GM21529 (cell line): ENCODE results near the gene EPHB2.
"Not testable (repeated sequence)": the region's sequence is repeated elsewhere in the genome, so short reads cannot be mapped to it uniquely, and the experiment has no call there.

ENCODE experiments used
- ATAC-seq: cut with Tn5 transposase; IDR thresholded peaks from one replicate; pipeline ENCODE4 v1.9.1; 2021; ENCODE audit not compliant: unreplicated experiment

Gene EPHB2

GRCh38 chr1:22710701-22711049 lies at the start of gene EPHB2:
Gene EPHB2 (plus strand): TSS chr1:22710839. CDS start chr1:22710983, 144 bp downstream.
- no peak for ATAC-seq

DNA sequence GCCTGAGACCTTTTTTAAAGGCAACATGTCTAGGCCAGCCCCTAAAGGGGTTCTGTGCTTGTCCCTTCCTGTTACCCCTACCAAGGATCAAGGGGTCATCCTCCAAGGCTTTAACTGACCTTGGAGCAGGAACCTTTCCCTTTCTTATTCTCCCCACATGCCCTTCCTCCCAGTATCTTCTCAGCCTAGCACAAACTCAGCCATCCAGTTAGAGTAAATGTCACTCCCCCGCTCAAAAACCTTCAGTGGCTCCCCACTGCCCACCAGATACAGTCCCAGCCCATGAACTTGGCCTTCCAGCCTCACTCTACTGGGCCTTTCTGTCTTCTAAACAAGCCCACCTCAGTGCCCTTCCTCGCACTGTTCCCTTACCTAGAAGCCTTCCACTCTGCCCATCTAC lies 48.8 kb upstream of the EPHB2 start:
- ATAC-seq = no peak

DNA sequence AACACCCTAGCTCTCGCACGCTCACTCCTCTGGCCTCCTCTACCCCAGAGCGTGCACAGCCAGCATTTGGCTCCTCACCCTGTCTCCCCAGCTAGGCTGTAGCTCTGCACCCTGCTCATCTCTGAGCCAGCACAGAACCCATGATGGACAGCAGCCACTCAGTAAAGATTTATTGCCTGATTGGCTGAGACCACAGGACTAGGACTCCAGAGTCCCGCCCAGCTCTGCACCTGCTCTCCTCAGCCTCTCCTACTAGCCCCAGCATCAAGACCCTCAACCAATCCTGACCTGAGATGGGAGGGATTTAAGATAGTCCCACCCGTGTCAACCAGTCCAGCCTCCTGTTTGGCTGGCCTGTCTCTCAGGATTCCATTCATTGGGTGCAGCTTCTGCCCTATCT lies 48.3 kb upstream of the EPHB2 start:
- no peak for ATAC-seq

- ATAC-seq = no peak
Measured at GRCh38 chr1:22662986-22663408, 47.6 kb upstream of the EPHB2 start.

GRCh38 chr1:22665752-22666151 lies 44.9 kb upstream of the EPHB2 start:
- ATAC-seq = no peak

DNA sequence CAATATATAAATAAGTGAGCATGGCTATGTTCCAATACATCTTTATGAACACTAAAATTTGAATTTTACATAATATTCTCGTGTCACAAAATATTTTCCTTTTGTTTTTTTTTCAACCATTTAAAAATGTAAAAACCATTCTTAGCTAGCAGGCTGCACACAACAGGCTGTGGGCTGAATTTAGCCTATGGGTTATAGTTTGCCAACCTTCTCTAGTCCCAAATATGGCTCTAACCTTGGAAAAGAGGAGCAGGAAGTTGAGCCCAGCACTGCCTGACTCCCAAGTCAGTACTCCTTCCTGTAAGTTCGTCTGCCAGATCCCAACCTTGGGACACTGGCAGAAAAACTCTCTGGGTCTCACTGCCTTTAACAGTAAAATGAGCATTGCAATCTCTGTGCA lies 44.2 kb upstream of the EPHB2 start:
- no peak for ATAC-seq

GRCh38 chr1:22668840-22669239 lies 41.8 kb upstream of the EPHB2 start:
- ATAC-seq = not testable (repeated sequence)

DNA sequence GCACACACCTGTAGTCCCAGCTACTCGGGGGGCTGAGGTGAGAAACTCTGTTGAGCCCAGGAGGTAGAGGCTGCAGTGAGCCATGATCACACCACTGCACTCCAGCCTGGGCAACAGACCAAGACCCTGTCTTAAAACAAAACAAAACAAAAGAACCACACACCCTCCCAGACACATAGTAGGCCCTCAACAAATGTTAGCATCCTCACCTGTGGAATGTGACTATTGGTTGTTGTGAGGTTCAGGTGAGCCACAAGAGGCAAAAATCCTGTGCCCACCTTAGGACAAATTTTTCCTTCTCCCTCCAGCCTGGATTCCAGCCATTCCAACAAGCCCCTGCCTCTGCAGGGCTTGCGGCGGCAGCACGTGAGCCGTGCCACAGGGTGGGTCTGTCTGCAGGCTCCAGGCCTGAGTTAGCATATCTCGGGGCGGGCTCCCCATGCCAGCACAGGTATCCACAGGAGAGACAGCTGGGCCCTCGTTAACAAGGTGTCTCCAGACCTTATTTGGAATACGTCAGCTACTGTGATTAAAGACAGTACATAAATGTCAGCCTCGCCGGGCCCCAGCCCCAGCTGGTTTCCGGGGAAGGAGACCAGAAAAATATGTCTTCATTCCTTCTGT lies 40.2 kb upstream of the EPHB2 start:
- no peak for ATAC-seq

- ATAC-seq = no peak
Measured at GRCh38 chr1:22671999-22672398, 38.6 kb upstream of the EPHB2 start.

GRCh38 chr1:22673486-22674409 lies 36.9 kb upstream of the EPHB2 start:
- ATAC-seq = no peak

GRCh38 chr1:22674410-22674749 lies 36.3 kb upstream of the EPHB2 start:
- no peak for ATAC-seq

DNA sequence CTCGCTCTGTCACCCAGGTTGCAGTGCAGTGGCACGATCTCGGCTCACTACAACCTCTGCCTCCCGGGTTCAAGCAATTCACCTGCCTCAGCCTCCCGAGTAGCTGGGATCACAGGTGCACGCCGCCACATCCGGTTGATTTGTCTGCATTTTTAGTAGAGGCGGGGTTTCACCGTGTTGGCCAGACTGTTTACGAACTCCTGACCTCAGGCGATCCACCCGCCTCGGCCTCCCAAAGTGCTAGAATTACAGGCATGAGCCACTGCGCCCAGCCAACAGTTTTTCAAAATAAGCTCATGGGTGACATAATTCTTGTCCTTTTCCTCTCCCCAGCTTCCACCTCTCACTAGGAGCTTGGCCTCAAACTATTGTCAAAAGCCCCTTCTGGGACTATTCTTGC lies 34.5 kb upstream of the EPHB2 start:
- not testable (repeated sequence) for ATAC-seq

DNA sequence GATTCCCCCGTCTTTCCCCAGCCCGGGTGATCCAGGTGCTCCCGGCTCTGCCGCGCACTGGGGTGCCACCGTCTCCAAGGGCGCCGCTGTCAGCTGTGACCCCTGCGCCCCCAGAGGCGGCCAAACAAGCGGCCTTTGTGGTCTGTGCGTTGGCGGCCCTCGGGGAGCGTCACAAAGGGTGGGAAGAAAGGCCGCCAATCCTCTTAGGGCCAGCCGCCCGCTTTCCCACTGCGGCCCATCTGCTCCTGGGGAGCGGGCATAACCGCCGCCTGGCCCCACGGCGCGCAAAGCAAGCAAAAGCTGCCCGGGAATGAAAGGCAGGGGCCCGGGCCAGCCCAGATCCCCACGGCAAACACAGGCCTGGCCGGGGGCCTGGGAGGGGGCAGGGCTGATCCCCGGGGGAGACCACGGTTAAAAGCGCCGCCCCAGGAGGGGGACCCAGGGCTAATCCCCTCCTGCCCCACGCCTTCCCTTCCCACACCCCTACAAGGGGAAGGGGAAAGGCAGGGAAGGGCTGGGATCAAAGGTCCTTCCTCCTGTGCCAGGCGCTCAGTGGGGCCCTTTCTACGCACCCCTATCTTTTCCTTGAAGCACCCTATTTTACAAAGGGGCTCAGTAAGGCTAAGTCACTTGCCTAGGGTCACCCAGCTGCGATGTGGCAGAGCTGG lies 33.6 kb upstream of the EPHB2 start:
- no peak for ATAC-seq

GRCh38 chr1:22677931-22678896 lies 32.4 kb upstream of the EPHB2 start:
- no peak for ATAC-seq

DNA sequence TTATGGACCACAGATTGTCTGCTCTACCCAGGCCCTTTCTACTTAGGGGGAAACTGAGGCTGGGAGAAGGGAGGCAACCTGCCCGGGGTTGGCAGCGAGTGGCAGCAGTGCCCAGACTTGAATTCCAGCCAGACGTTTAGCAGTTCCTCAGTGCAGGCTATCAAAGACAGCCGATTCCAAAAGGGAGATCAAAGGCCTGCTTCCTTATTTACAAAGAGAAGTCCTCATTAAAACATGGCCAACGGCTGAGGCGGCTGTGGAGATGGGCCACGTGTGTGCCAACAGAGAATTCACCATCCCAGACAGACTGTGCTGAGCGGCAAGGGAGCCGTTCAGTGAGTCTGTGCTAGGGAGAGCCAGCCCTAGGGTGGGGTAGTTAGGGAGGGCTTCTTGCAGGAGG lies 29.9 kb upstream of the EPHB2 start:
- ATAC-seq = no peak

- no peak for ATAC-seq
Measured at GRCh38 chr1:22681556-22682276, 28.9 kb upstream of the EPHB2 start.

- no peak for ATAC-seq
Measured at GRCh38 chr1:22683547-22683946, 27.1 kb upstream of the EPHB2 start.

- ATAC-seq = no peak
Measured at GRCh38 chr1:22685591-22686059, 25.0 kb upstream of the EPHB2 start.

DNA sequence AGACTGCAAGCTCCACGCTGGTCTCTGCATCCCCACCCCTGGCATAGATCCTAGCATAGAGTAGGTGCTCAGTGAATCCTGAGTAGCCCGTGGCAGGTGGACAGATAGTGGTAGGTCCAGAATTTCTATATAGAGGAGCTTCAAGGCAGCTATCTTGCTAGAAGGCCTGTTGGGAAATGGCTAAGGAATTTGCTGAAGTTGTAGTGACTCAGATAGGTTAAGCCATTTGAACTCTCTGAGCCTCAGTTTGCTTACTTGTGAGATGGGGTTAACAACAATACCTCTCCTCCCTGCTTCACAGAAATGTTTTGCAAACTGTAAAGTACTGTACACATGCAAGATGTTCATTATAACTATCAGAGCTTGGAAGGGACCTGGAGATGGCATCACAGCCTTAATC lies 23.4 kb upstream of the EPHB2 start:
- no peak for ATAC-seq

- no peak for ATAC-seq
Measured at GRCh38 chr1:22688466-22688865, 22.2 kb upstream of the EPHB2 start.
